Loucy (cell line): ENCODE measurements around the gene IRF9.
A peak's percentile ranks its signal among the peaks of the same experiment; 100 is the strongest.

Experiments
- H2AFZ ChIP-seq: fragments of 200-600 bp; sonication (generic); 2 replicates; pipeline ENCODE4 v1.6.0; 2016; ENCODE audit warnings: antibody characterized with exemption, mild to moderate bottlenecking, low read length, moderate library complexity
- H3F3A ChIP-seq: fragments of 200-600 bp; 2 replicates; pipeline ENCODE4 v1.6.0; 2016; ENCODE audit warnings: antibody characterized with exemption, low read depth, mild to moderate bottlenecking
- H3K27me3 ChIP-seq: fragments of 200-600 bp; sonication (generic); 2 replicates; pipeline ENCODE4 v1.6.1; 2014; ENCODE audit warnings: low read length, mild to moderate bottlenecking; ENCODE audit not compliant: insufficient read depth, poor library complexity, severe bottlenecking
- H3K36me3 ChIP-seq: fragments of 200-600 bp; sonication (generic); 2 replicates; pipeline ENCODE4 v1.6.1; 2016; ENCODE audit warnings: low read length; ENCODE audit not compliant: insufficient read depth
- H3K4me1 ChIP-seq: fragments of 200-600 bp; sonication (generic); 2 replicates; pipeline ENCODE4 v1.5.1; 2014; ENCODE audit warnings: low read length, mild to moderate bottlenecking; ENCODE audit not compliant: insufficient read depth, poor library complexity, severe bottlenecking
- H3K4me2 ChIP-seq: fragments of 200-600 bp; sonication (generic); 2 replicates; pipeline ENCODE4 v1.6.0; 2014; ENCODE audit warnings: antibody characterized with exemption, low read length, low read depth, mild to moderate bottlenecking; ENCODE audit not compliant: poor library complexity, severe bottlenecking
- H3K4me3 ChIP-seq: fragments of 200-600 bp; sonication (generic); 2 replicates; pipeline ENCODE4 v1.5.1; 2014; ENCODE audit warnings: low read length, mild to moderate bottlenecking, mixed read lengths; ENCODE audit not compliant: poor library complexity, severe bottlenecking
- H3K79me2 ChIP-seq: fragments of 200-600 bp; sonication (generic); 2 replicates; pipeline ENCODE4 v1.6.1; 2014; ENCODE audit warnings: low read length; ENCODE audit not compliant: insufficient read depth
- H3K9ac ChIP-seq: fragments of 200-600 bp; sonication (generic); 2 replicates; pipeline ENCODE4 v1.6.0; 2014; ENCODE audit warnings: mild to moderate bottlenecking, low read depth, low read length, moderate library complexity; ENCODE audit not compliant: poor library complexity, severe bottlenecking
- H3K9me2 ChIP-seq: fragments of 200-600 bp; sonication (generic); replicated peaks from 2 replicates; pipeline ENCODE4 v1.6.1; 2016; ENCODE audit warnings: low read depth, low read length, mixed read lengths
- H3K9me3 ChIP-seq: fragments of 200-600 bp; sonication (generic); 2 replicates; pipeline ENCODE4 v1.6.1; 2014; ENCODE audit warnings: mild to moderate bottlenecking, antibody characterized with exemption, low read length, low read depth; ENCODE audit not compliant: insufficient read depth
- H4K20me1 ChIP-seq: fragments of 200-600 bp; sonication (generic); 2 replicates; pipeline ENCODE4 v1.6.0; 2014; ENCODE audit warnings: antibody characterized with exemption, low read length, mild to moderate bottlenecking; ENCODE audit not compliant: insufficient read depth, poor library complexity, severe bottlenecking
- CTCF ChIP-seq: fragments of 200-600 bp; sonication (generic); conservative IDR thresholded peaks from 2 replicates; pipeline ENCODE4 v1.5.1; 2014; ENCODE audit warnings: mild to moderate bottlenecking, antibody characterized with exemption, low read length
- EZH2phosphoT487 ChIP-seq: fragments of 200-600 bp; IDR thresholded peaks from 2 replicates; pipeline ENCODE4 v1.6.1; 2018; ENCODE audit warnings: antibody characterized with exemption, mild to moderate bottlenecking, moderate library complexity, borderline replicate concordance

IRF9 gene

DNA sequence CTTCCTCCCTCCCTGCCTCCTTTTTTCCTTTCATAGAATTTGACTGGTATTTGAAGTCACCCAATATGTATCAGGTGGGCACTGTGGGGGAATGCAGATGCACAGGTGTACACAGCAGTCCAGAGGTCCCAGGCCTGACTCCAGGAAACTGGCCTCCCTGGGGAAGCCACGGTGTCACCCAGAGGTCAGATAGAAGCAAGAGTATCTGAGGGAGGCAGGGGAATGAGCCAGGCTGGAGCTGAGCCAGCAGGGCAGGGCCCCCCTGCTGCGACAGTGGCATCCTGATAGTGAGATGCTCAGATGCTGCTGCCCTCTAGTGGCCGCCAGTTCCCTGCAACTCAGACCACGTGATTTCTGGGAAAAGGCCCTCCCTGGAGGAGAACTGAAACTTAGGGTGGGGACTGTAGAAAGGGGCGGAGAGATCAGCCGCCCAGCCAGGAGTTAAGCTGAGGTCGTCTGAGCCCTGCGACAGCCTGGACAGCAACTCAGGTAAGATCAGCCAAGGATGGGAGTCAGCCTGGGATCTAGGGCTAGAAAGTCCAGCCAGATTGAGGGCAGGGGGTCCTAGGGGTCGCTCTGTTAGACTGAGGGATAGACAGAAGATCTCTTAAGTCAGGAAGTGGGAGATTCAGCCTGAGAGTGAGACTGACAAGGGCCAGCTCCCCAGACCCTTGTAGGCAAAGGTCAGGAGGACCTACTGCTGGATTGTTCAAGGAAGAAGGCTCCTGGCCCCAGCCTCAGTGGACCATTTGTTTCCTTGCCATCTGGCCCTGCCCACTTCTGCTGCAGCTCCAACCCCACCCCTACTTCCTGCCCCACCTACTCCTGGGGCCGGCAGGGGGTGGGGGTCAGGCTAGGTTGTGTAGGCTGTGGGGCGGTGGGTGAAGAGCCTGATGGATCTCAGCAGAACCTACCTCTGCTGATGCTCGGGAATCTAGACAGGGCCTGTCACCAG is at the start of gene IRF9:
TSS of gene IRF9 (plus strand) at position 416 of the 955 bp plus-strand sequence. CDS start 880 bp downstream, outside the sequence.
- H3K9me3 ChIP-seq = no peaks in the 10 kb centered on the region
- no peaks in the 10 kb centered on the region for H3K9me2 ChIP-seq
- H2AFZ ChIP-seq = peak within 1 kb of the TSS; percentile 44; the same call in 1 of the 2 replicates

DNA sequence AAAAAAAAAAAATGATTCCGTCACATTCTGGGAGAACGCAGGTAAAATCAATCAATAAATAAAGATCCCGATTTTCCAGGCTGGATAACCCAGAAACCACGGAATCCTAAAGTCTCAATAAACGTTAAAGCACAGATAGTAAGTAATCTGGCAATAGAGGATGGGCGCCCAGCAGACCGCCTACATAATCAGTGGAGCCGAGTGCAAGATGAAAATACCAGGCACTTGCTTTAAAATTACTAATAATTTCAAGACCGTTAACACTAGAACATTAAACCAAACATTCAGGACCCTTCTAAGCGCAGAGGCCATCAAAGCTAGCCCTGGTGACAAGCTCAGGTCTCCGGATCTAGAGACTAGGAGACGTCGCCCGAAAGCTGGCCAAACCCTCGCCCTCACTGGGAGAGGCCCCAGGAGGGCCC is 47.7 kb upstream of the IRF9 start:
- peak overlapping the region; percentile 89 for H2AFZ ChIP-seq
- TF ChIP-seq CTCF (no peak), EZH2phosphoT487 (no peak)
- no peaks in the 10 kb centered on the region for H3K9me3 ChIP-seq
- H3K9ac ChIP-seq = peak overlapping the region; percentile 91
- no peaks in the 10 kb centered on the region for H3K9me2 ChIP-seq
- H3K4me2 ChIP-seq = peak overlapping the region; percentile 90
- H4K20me1 ChIP-seq = peaks cover 11% of the 10 kb centered on the region
- H3K27me3 ChIP-seq = no peaks in the 10 kb centered on the region
- peaks cover 6% of the 10 kb centered on the region; the same call in 1 of the 2 replicates for H3F3A ChIP-seq
- H3K79me2 ChIP-seq = peaks cover 29% of the 10 kb centered on the region
- H3K4me3 ChIP-seq = peak overlapping the region; percentile 91
- H3K4me1 ChIP-seq = peaks cover 27% of the 10 kb centered on the region
- H3K36me3 ChIP-seq = peaks cover 13% of the 10 kb centered on the region; the same call in 1 of the 2 replicates

More for the DNA sequence above, at the start of gene IRF9:
- Histone ChIP-seq H3F3A (no peaks in the 10 kb centered on the region; the same call in 1 of the 2 replicates), H3K4me2 (peak within 1 kb of the TSS; percentile 84), H3K79me2 (peaks cover 9% of the 10 kb centered on the region; the same call in 1 of the 2 replicates), H3K9ac (peak within 1 kb of the TSS; percentile 73), H3K27me3 (no peaks in the 10 kb centered on the region), H4K20me1 (no peaks in the 10 kb centered on the region), H3K4me1 (peaks cover 13% of the 10 kb centered on the region), H3K4me3 (peak within 1 kb of the TSS; percentile 82), H3K36me3 (peaks cover 28% of the 10 kb centered on the region; the same call in 1 of the 2 replicates)
- TF ChIP-seq EZH2phosphoT487 (no peak), CTCF (peak; percentile 95)

- H2AFZ ChIP-seq = peak overlapping the region; percentile 89
- no peaks in the 10 kb centered on the region for H3K27me3 ChIP-seq
- no peaks in the 10 kb centered on the region for H3K9me2 ChIP-seq
- H3K36me3 ChIP-seq = peaks cover 19% of the 10 kb centered on the region; the same call in 1 of the 2 replicates
- H3K4me2 ChIP-seq = peak overlapping the region; percentile 90
- H3K4me3 ChIP-seq = peak overlapping the region; percentile 91
- peaks cover 11% of the 10 kb centered on the region for H4K20me1 ChIP-seq
- H3F3A ChIP-seq = peaks cover 6% of the 10 kb centered on the region; the same call in 1 of the 2 replicates
- peaks cover 23% of the 10 kb centered on the region for H3K4me1 ChIP-seq
- TF ChIP-seq CTCF (no peak), EZH2phosphoT487 (no peak)
- H3K79me2 ChIP-seq = peaks cover 29% of the 10 kb centered on the region
- no peaks in the 10 kb centered on the region for H3K9me3 ChIP-seq
- H3K9ac ChIP-seq = peak overlapping the region; percentile 91
Measured at GRCh38 chr14:24113801-24114531, 47.1 kb upstream of the IRF9 start.
